DOHH2 (cell line): Measurements from ENCODE around the gene TTC28.

Experiments used
- H3F3A ChIP-seq: fragments of 200-600 bp; sonication (generic), shearing (Covaris generic); 2 replicates; pipeline ENCODE4 v1.6.0; 2016; ENCODE audit warnings: antibody characterized with exemption, mild to moderate bottlenecking; ENCODE audit not compliant: control insufficient read depth, insufficient read depth
- H3K27ac ChIP-seq: fragments of 200-600 bp; sonication (generic); 2 replicates; pipeline ENCODE4 v1.5.1; 2014; ENCODE audit warnings: low read depth, mild to moderate bottlenecking, low read length, moderate library complexity
- H3K27me3 ChIP-seq: fragments of 200-600 bp; sonication (generic); 2 replicates; pipeline ENCODE4 v1.6.1; 2014; ENCODE audit warnings: mild to moderate bottlenecking, low read length, mixed read lengths; ENCODE audit not compliant: control insufficient read depth
- H3K36me3 ChIP-seq: fragments of 200-600 bp; sonication (generic); 2 replicates; pipeline ENCODE4 v1.6.1; 2014; ENCODE audit warnings: mild to moderate bottlenecking, low read length, moderate library complexity, mixed read lengths; ENCODE audit not compliant: control insufficient read depth
- H3K4me1 ChIP-seq: fragments of 200-600 bp; sonication (generic); 2 replicates; pipeline ENCODE4 v1.6.1; 2014; ENCODE audit warnings: mild to moderate bottlenecking, low read length, mixed read lengths; ENCODE audit not compliant: control insufficient read depth
- H3K4me2 ChIP-seq: fragments of 200-600 bp; sonication (generic); 2 replicates; pipeline ENCODE4 v1.6.0; 2014; ENCODE audit warnings: mild to moderate bottlenecking, low read length, moderate library complexity
- H3K4me3 ChIP-seq: fragments of 200-600 bp; sonication (generic); 2 replicates; pipeline ENCODE4 v1.5.1; 2014; ENCODE audit warnings: mild to moderate bottlenecking, low read length, mixed read lengths
- H3K79me2 ChIP-seq: fragments of 200-600 bp; sonication (generic); 2 replicates; pipeline ENCODE4 v1.6.1; 2014; ENCODE audit warnings: mild to moderate bottlenecking, low read length, mixed read lengths; ENCODE audit not compliant: control insufficient read depth
- H3K9me2 ChIP-seq: fragments of 200-600 bp; sonication (generic); replicated peaks from 2 replicates; pipeline ENCODE4 v1.6.1; 2014; ENCODE audit warnings: mild to moderate bottlenecking, low read length, mixed read lengths; ENCODE audit not compliant: control insufficient read depth
- H3K9me3 ChIP-seq: fragments of 200-600 bp; sonication (generic); 2 replicates; pipeline ENCODE4 v1.6.1; 2014; ENCODE audit warnings: antibody characterized with exemption, low read length, mixed read lengths; ENCODE audit not compliant: control insufficient read depth, insufficient read depth
- H4K20me1 ChIP-seq: fragments of 200-600 bp; sonication (generic); 2 replicates; pipeline ENCODE4 v1.6.0; 2014; ENCODE audit warnings: low read depth, mild to moderate bottlenecking, antibody characterized with exemption, low read length, moderate library complexity; ENCODE audit not compliant: control insufficient read depth, insufficient read depth
- EZH2phosphoT487 ChIP-seq: fragments of 200-600 bp; sonication (generic); IDR thresholded peaks from 2 replicates; pipeline ENCODE4 v1.6.1; 2017; ENCODE audit warnings: borderline replicate concordance, mild to moderate bottlenecking, antibody characterized with exemption, low read length, moderate library complexity, mixed read lengths
- TF ChIP-seq, protein P1 (sequence below): fragments of 200-600 bp; sonication (generic); IDR thresholded peaks from one replicate; pipeline ENCODE4 v1.5.1; 2014; ENCODE audit warnings: antibody characterized with exemption, mild to moderate bottlenecking, low read depth, low read length; ENCODE audit not compliant: poor library complexity, severe bottlenecking

The TTC28 gene

DNA sequence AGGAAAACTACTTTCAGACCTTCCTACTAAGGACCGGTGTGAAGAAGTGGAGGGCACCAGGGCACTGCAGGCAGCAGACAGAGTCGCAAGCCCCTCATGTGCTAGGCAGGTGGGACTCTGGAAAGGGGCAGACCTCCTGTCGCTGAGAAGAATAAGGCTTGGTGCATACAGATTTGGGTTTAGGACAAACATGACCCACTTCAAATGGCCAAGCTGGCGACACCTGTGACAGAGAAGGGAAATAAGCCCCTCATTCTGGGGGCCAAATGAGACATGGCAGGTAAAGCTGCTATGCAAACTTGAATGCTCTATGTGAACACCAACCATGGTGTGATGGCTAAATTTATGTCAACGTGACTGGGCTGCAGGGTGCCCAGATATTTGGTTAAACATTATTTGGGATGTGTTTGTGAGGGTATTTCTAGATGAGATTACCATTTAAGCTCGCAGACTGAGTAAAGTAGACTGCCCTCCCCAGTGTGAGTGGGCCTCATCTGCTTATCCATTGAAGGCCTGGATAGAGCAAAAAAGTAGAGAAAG is 648.2 kb downstream of the TTC28 start:
- Histone ChIP-seq H3K9me3 (no peaks in the 10 kb centered on the region), H3K4me3 (no peak overlapping the region), H4K20me1 (no peaks in the 10 kb centered on the region), H3K9me2 (no peaks in the 10 kb centered on the region), H3K27ac (no peak overlapping the region), H3K4me1 (no peaks in the 10 kb centered on the region), H3F3A (no peaks in the 10 kb centered on the region), H3K4me2 (no peak overlapping the region), H3K79me2 (no peaks in the 10 kb centered on the region), H3K27me3 (no peaks in the 10 kb centered on the region; the same call in 1 of the 2 replicates), H3K36me3 (no peaks in the 10 kb centered on the region)
- TF ChIP-seq, protein P1, sequence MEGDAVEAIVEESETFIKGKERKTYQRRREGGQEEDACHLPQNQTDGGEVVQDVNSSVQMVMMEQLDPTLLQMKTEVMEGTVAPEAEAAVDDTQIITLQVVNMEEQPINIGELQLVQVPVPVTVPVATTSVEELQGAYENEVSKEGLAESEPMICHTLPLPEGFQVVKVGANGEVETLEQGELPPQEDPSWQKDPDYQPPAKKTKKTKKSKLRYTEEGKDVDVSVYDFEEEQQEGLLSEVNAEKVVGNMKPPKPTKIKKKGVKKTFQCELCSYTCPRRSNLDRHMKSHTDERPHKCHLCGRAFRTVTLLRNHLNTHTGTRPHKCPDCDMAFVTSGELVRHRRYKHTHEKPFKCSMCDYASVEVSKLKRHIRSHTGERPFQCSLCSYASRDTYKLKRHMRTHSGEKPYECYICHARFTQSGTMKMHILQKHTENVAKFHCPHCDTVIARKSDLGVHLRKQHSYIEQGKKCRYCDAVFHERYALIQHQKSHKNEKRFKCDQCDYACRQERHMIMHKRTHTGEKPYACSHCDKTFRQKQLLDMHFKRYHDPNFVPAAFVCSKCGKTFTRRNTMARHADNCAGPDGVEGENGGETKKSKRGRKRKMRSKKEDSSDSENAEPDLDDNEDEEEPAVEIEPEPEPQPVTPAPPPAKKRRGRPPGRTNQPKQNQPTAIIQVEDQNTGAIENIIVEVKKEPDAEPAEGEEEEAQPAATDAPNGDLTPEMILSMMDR, result no peak
- TF ChIP-seq EZH2phosphoT487, result no peak

DNA sequence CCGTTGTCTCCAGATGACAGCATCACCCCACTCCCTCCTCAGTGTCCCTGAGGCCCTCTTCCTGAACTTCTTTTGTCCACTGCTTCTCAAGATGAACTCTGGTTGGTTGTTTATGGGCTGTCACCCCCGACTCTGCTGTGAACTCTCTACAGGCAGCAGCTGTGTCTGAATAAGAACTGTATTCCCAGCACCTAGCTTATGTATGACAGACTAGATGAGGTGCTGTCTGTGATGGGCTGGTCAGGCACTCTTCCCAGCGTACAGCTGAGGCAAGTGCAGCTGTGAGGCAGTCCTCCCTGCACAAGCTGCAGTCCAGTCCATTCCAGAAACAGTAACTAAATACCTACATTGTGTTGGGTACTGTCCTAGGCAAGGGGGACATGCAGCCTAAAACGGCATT is 649.2 kb downstream of the TTC28 start:
- H3K9me2 ChIP-seq, result no peaks in the 10 kb centered on the region

GRCh38 chr22:28029956-28030355 is 649.7 kb downstream of the TTC28 start:
- Histone ChIP-seq H3K27me3 (no peaks in the 10 kb centered on the region), H3F3A (no peaks in the 10 kb centered on the region), H3K36me3 (no peaks in the 10 kb centered on the region), H3K9me2 (no peaks in the 10 kb centered on the region), H3K4me3 (no peak overlapping the region), H3K4me1 (no peaks in the 10 kb centered on the region), H3K27ac (no peak overlapping the region), H3K79me2 (no peaks in the 10 kb centered on the region), H3K9me3 (no peaks in the 10 kb centered on the region), H4K20me1 (no peaks in the 10 kb centered on the region), H3K4me2 (no peak overlapping the region)
- no peak for TF ChIP-seq EZH2phosphoT487
- TF ChIP-seq, protein P1, result no peak

More for the DNA sequence above, 649.2 kb downstream of the TTC28 start:
- no peak overlapping the region for H3K27ac ChIP-seq
- H3K9me3 ChIP-seq, result no peaks in the 10 kb centered on the region
- TF ChIP-seq, protein P1, result no peak
- TF ChIP-seq EZH2phosphoT487, result no peak
- no peaks in the 10 kb centered on the region for H4K20me1 ChIP-seq
- H3K36me3 ChIP-seq, result no peaks in the 10 kb centered on the region
- no peaks in the 10 kb centered on the region for H3K79me2 ChIP-seq
- no peak overlapping the region for H3K4me3 ChIP-seq
- no peaks in the 10 kb centered on the region for H3F3A ChIP-seq
- no peaks in the 10 kb centered on the region; the same call in 1 of the 2 replicates for H3K27me3 ChIP-seq
- H3K4me1 ChIP-seq, result no peaks in the 10 kb centered on the region
- H3K4me2 ChIP-seq, result no peak overlapping the region
